UCSD-AML1 (cell line): ENCODE results near the gene XRCC3.
"Not testable (repeated sequence)": the region's sequence is repeated elsewhere in the genome, so short reads cannot be mapped to it uniquely, and the experiment has no call there.

Source experiments
- DNase-seq: peaks from one replicate; lab custom pipeline; 2025; ENCODE audit not compliant: unreplicated experiment; lab: John Stamatoyannopoulos, UW

The XRCC3 gene

GRCh38 chr14:103676881-103677675, 38.2 kb downstream of the XRCC3 start:
- no peak for DNase-seq

- no peak for DNase-seq
Observed at GRCh38 chr14:103675957-103676356, 39.3 kb downstream of the XRCC3 start.

- no peak for DNase-seq
Observed at GRCh38 chr14:103671911-103672310, 43.3 kb downstream of the XRCC3 start.

- no peak for DNase-seq
Observed at GRCh38 chr14:103669370-103669769, 45.9 kb downstream of the XRCC3 start.

- no peak for DNase-seq
Observed at GRCh38 chr14:103668117-103668516, 47.1 kb downstream of the XRCC3 start.

GRCh38 chr14:103667671-103668070, 47.6 kb downstream of the XRCC3 start:
- no peak for DNase-seq

GRCh38 chr14:103663506-103663905, 51.7 kb downstream of the XRCC3 start:
- DNase-seq: no peak

- DNase-seq: no peak
Observed at GRCh38 chr14:103662591-103662990, 52.7 kb downstream of the XRCC3 start.

- no peak for DNase-seq
Observed at GRCh38 chr14:103662029-103662428, 53.2 kb downstream of the XRCC3 start.

GRCh38 chr14:103659631-103660030, 55.6 kb downstream of the XRCC3 start:
- no peak for DNase-seq

- DNase-seq: no peak
Observed at GRCh38 chr14:103657471-103657870, 57.8 kb downstream of the XRCC3 start.

- no peak for DNase-seq
Observed at GRCh38 chr14:103656756-103657133, 58.5 kb downstream of the XRCC3 start.

GRCh38 chr14:103656031-103656755, 59.1 kb downstream of the XRCC3 start:
- DNase-seq: no peak

- no peak for DNase-seq
Observed at GRCh38 chr14:103654619-103655018, 60.6 kb downstream of the XRCC3 start.

GRCh38 chr14:103653805-103654204, 61.4 kb downstream of the XRCC3 start:
- no peak for DNase-seq

- not testable (repeated sequence) for DNase-seq
Observed at GRCh38 chr14:103653336-103653735, 61.9 kb downstream of the XRCC3 start.

GRCh38 chr14:103652806-103653205, 62.4 kb downstream of the XRCC3 start:
- no peak for DNase-seq

GRCh38 chr14:103651585-103651984, 63.7 kb downstream of the XRCC3 start:
- DNase-seq: no peak

- no peak for DNase-seq
Observed at GRCh38 chr14:103650213-103650612, 65.0 kb downstream of the XRCC3 start.

- DNase-seq: no peak
Observed at GRCh38 chr14:103649001-103649400, 66.2 kb downstream of the XRCC3 start.
